A673 (cell line): ENCODE data around the gene NCKAP5. TPM values are rescaled to one million over a fixed set of nuclear protein-coding genes. Genes with fewer than 3 reads are reported as not detected.

Experiments
- BruUV-seq: library from RNA; stranded (reverse); fragments of 400-500 nt; replicated peaks from 2 replicates; lab custom pipeline; 2021; lab: Mats Ljungman, UMichigan
- CTCF ChIA-PET: fragments of 300-600 bp; sonication (Branson Sonifier 250); formaldehyde crosslinking; loops from one replicate; lab custom pipeline; 2022; ENCODE audit warnings: antibody characterized with exemption; lab: Charles Lee
- POLR2A ChIA-PET: fragments of 300-600 bp; sonication (Branson Sonifier 250); formaldehyde crosslinking; loops from one replicate; lab custom pipeline; 2022; ENCODE audit warnings: antibody characterized with exemption; ENCODE audit not compliant: low non-redundant PET; lab: Charles Lee
- DNase-seq: peaks from one replicate; pipeline ENCODE4 v3.0.0-alpha.2; 2015; ENCODE audit warnings: low spot score
- H3K27ac ChIP-seq: fragments of 200-600 bp; sonication (generic); 2 replicates; pipeline ENCODE4 v1.5.1; 2016; ENCODE audit warnings: mixed run types, low read depth, mild to moderate bottlenecking, mixed read lengths, antibody characterized with exemption, low read length; ENCODE audit not compliant: poor library complexity, severe bottlenecking
- H3K27me3 ChIP-seq: fragments of 200-600 bp; sonication (generic); replicated peaks from 2 replicates; pipeline ENCODE4 v1.6.1; 2017; ENCODE audit warnings: mixed run types, low read depth, mild to moderate bottlenecking, mixed read lengths, antibody characterized with exemption, low read length; ENCODE audit not compliant: insufficient read depth, poor library complexity
- H3K36me3 ChIP-seq: fragments of 200-600 bp; sonication (generic); 2 replicates; pipeline ENCODE4 v1.6.1; 2016; ENCODE audit warnings: mixed run types, mild to moderate bottlenecking, mixed read lengths, antibody characterized with exemption, low read length; ENCODE audit not compliant: insufficient read depth, poor library complexity, severe bottlenecking
- H3K4me1 ChIP-seq: fragments of 200-600 bp; sonication (generic); 2 replicates; pipeline ENCODE4 v1.6.1; 2017; ENCODE audit warnings: mixed run types, mild to moderate bottlenecking, mixed read lengths, antibody characterized with exemption, low read length; ENCODE audit not compliant: insufficient read depth, poor library complexity, severe bottlenecking
- H3K4me3 ChIP-seq: fragments of 200-600 bp; sonication (generic); 2 replicates; pipeline ENCODE4 v1.5.1; 2016; ENCODE audit warnings: low read depth, mixed run types, mild to moderate bottlenecking, mixed read lengths, low read length; ENCODE audit not compliant: poor library complexity, severe bottlenecking
- H3K9me3 ChIP-seq: fragments of 200-600 bp; sonication (generic); 2 replicates; pipeline ENCODE4 v1.6.1; 2016; ENCODE audit warnings: mixed run types, low read depth, mild to moderate bottlenecking, mixed read lengths, antibody characterized with exemption, low read length; ENCODE audit not compliant: poor library complexity, severe bottlenecking
- CTCF ChIP-seq: fragments of 300-800, 200-600 bp; sonication (generic); conservative IDR thresholded peaks from 2 replicates; pipeline ENCODE4 v1.5.1; 2017; ENCODE audit warnings: low read depth, mild to moderate bottlenecking, antibody characterized with exemption, low read length, moderate library complexity, mixed read lengths
- EZH2 ChIP-seq: fragments of 200-600 bp; sonication (generic); IDR thresholded peaks from 2 replicates; pipeline ENCODE4 v1.6.1; 2017; ENCODE audit warnings: borderline replicate concordance, low read depth, mild to moderate bottlenecking, mixed read lengths, antibody characterized with exemption, low read length; ENCODE audit not compliant: poor library complexity, severe bottlenecking
- intact Hi-C: fragments of 100-400 bp; cut with micrococcal nuclease; formaldehyde crosslinking; loops from one replicate; pipeline ENCODE4 v1.10.0; 2022; ENCODE audit not compliant: unreplicated experiment
- total RNA-seq: library from RNA; stranded (reverse); gene quantifications from 2 replicates; pipeline ENCODE4 v1.2.3, GENCODE V29; 2021

NCKAP5 gene
- total RNA-seq, 1 experiment from 2014 or later: 26.6 TPM

GRCh38 chr2:132671151-132671835 is 897.0 kb downstream of the NCKAP5 start:
- peaks cover 38% of the 10 kb centered on the region for H3K4me1 ChIP-seq
- ChIA-PET POLR2A (no interaction called here), CTCF (interaction anchor here (0.6 kb wide), 1 partner anchor 594 kb away, joined by 5 read pairs; no protein-coding TSS in a partner anchor)
- no peak overlapping the region for H3K27ac ChIP-seq
- intact Hi-C loops: loop anchor here (5.0 to 10.0 kb wide), 5 partner anchors 304 to 1174 kb away; no protein-coding TSS in a partner anchor
- peak; percentile 36 for DNase-seq
- H3K27me3 ChIP-seq: no peaks in the 10 kb centered on the region
- TF ChIP-seq CTCF (no peak), EZH2 (no peak)
- H3K36me3 ChIP-seq: no peaks in the 10 kb centered on the region
- peak overlapping the region; percentile 68 for H3K4me3 ChIP-seq
- H3K9me3 ChIP-seq: no peaks in the 10 kb centered on the region
- BruUV-seq: no TSS peak

- H3K27me3 ChIP-seq: no peaks in the 10 kb centered on the region
- DNase-seq: peak; percentile 55
- H3K4me3 ChIP-seq: peak overlapping the region; percentile 68
- H3K4me1 ChIP-seq: peaks cover 38% of the 10 kb centered on the region
- CTCF ChIA-PET: interaction anchor here (0.6 to 1.4 kb wide), 2 partner anchors 595 to 1174 kb away, joined by 4 to 5 read pairs; no protein-coding TSS in a partner anchor
- BruUV-seq: no TSS peak
- TF ChIP-seq CTCF: no peak
- TF ChIP-seq EZH2: no peak
- intact Hi-C loops: loop anchor here (5.0 to 10.0 kb wide), 5 partner anchors 304 to 1174 kb away; no protein-coding TSS in a partner anchor
- no peaks in the 10 kb centered on the region for H3K9me3 ChIP-seq
- POLR2A ChIA-PET: no interaction called here
- peak overlapping the region; percentile 21 for H3K27ac ChIP-seq
- H3K36me3 ChIP-seq: no peaks in the 10 kb centered on the region
Measured at GRCh38 chr2:132670496-132671150, 897.6 kb downstream of the NCKAP5 start.

DNA sequence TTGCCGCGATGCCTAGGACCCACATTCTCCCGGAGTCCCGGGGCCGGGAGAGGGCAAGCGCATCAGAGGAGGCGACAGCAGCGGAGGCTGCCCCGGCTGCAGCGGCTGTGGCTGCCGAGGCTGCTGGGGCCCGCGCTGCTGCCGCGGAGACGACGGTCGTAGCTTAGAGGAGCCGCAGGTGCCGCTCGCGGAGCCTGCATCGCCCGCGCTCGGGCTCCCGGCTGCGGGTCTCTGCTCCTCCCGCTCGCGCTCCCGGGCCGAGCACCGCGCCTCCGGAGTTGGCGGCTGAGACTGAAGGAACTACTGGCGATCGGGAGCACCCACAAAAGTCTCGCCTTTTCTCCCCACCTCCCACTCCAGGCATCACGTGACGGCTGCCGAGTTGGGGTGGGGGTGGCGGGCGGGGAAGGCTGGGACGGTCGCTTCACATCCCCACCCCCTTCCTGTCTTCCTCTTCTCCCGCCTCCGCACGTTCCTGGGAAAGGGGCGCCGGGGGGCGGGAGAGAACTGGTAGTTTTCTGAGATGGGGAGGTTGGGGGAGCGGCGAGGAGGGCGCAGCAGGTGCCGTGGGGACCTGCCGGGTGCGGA is 898.3 kb downstream of the NCKAP5 start, which contains the start of gene LYPD1:
Gene LYPD1, minus strand, starts transcription at position 298 of the 588 bp plus-strand sequence. Its CDS starts 273 bp downstream, at position 25.
- Histone ChIP-seq H3K27ac (peak within 1 kb of the TSS; percentile 21), H3K9me3 (no peaks in the 10 kb centered on the region), H3K4me3 (peak within 1 kb of the TSS; percentile 68), H3K36me3 (no peaks in the 10 kb centered on the region), H3K27me3 (no peaks in the 10 kb centered on the region), H3K4me1 (peaks cover 38% of the 10 kb centered on the region)
- CTCF ChIA-PET: interaction anchor here (1.0 to 1.4 kb wide), 2 partner anchors 11 to 1174 kb away, joined by 3 to 4 read pairs; no protein-coding TSS in a partner anchor
- intact Hi-C loops: loop anchor here (5.0 to 10.0 kb wide), 8 partner anchors 123 to 1175 kb away; no protein-coding TSS in a partner anchor
- peak; percentile 67 for DNase-seq
- POLR2A ChIA-PET: no interaction called here
- no TSS peak for BruUV-seq
- no peak for TF ChIP-seq CTCF
- no peak for TF ChIP-seq EZH2
